KMS-11 (cell line): Measurements from ENCODE around the gene CABS1.

Experiments
- H2AFZ ChIP-seq: fragments of 200-600 bp; sonication (generic); 2 replicates; pipeline ENCODE4 v1.6.1; 2016; ENCODE audit warnings: antibody characterized with exemption, mixed run types, low read depth
- H3K27ac ChIP-seq: fragments of 200-600 bp; sonication (generic); 2 replicates; pipeline ENCODE4 v1.6.1; 2016; ENCODE audit warnings: mild to moderate bottlenecking, mixed run types
- H3K27me3 ChIP-seq: fragments of 200-600 bp; sonication (generic); 2 replicates; pipeline ENCODE4 v1.6.1; 2017; ENCODE audit warnings: mild to moderate bottlenecking, low read depth, mixed run types, moderate library complexity; ENCODE audit not compliant: insufficient read depth
- H3K36me3 ChIP-seq: fragments of 200-600 bp; sonication (generic); 2 replicates; pipeline ENCODE4 v1.6.1; 2017; ENCODE audit warnings: mild to moderate bottlenecking, mixed run types; ENCODE audit not compliant: insufficient read depth
- H3K4me1 ChIP-seq: fragments of 200-600 bp; sonication (generic); 2 replicates; pipeline ENCODE4 v1.6.1; 2016; ENCODE audit warnings: mild to moderate bottlenecking, low read depth, mixed run types; ENCODE audit not compliant: poor library complexity, severe bottlenecking
- H3K4me2 ChIP-seq: fragments of 200-600 bp; sonication (generic); 2 replicates; pipeline ENCODE4 v1.7.0; 2016; ENCODE audit warnings: mild to moderate bottlenecking, mixed run types
- H3K4me3 ChIP-seq: fragments of 200-600 bp; sonication (generic); IDR thresholded peaks from 2 replicates; pipeline ENCODE4 v1.6.1; 2017; ENCODE audit warnings: low read depth, low read length, mixed read lengths; ENCODE audit not compliant: insufficient read depth
- H3K79me2 ChIP-seq: fragments of 200-600 bp; sonication (generic); 2 replicates; pipeline ENCODE4 v1.6.1; 2016; ENCODE audit warnings: low read depth, mixed run types; ENCODE audit not compliant: insufficient read depth
- H3K9ac ChIP-seq: fragments of 200-600 bp; sonication (generic); 2 replicates; pipeline ENCODE4 v1.6.1; 2016; ENCODE audit warnings: mild to moderate bottlenecking, mixed run types
- H4K20me1 ChIP-seq: fragments of 200-600 bp; sonication (generic); 2 replicates; pipeline ENCODE4 v1.6.1; 2016; ENCODE audit warnings: mild to moderate bottlenecking, mixed run types; ENCODE audit not compliant: insufficient read depth
- CTCF ChIP-seq: fragments of 200-600 bp; sonication (generic); conservative IDR thresholded peaks from 2 replicates; pipeline ENCODE4 v1.6.1; 2017; ENCODE audit warnings: low read depth, mild to moderate bottlenecking, antibody characterized with exemption, low read length, moderate library complexity, mixed read lengths

CABS1 gene

GRCh38 chr4:70372760-70373159 is 38.0 kb downstream of the CABS1 start:
- no peak overlapping the region for H3K9ac ChIP-seq
- no peaks in the 10 kb centered on the region for H3K79me2 ChIP-seq
- no peak overlapping the region for H3K27ac ChIP-seq

GRCh38 chr4:70380578-70380977 is 45.8 kb downstream of the CABS1 start:
- Histone ChIP-seq H3K36me3 (no peaks in the 10 kb centered on the region), H2AFZ (no peak overlapping the region), H3K4me1 (no peaks in the 10 kb centered on the region), H3K9ac (no peak overlapping the region), H3K4me2 (no peak overlapping the region), H3K27ac (no peak overlapping the region), H3K27me3 (no peaks in the 10 kb centered on the region), H4K20me1 (no peaks in the 10 kb centered on the region), H3K79me2 (no peaks in the 10 kb centered on the region), H3K4me3 (no peak overlapping the region)
- TF ChIP-seq CTCF, result no peak

More at GRCh38 chr4:70372760-70373159, 38.0 kb downstream of the CABS1 start:
- Histone ChIP-seq H3K4me1 (no peaks in the 10 kb centered on the region), H3K27me3 (no peaks in the 10 kb centered on the region), H3K4me2 (no peak overlapping the region), H2AFZ (no peak overlapping the region), H3K36me3 (no peaks in the 10 kb centered on the region), H3K4me3 (no peak overlapping the region), H4K20me1 (no peaks in the 10 kb centered on the region)
- TF ChIP-seq CTCF, result no peak

- Histone ChIP-seq H3K4me2 (no peak within 1 kb of the TSS), H3K9ac (no peak within 1 kb of the TSS), H2AFZ (no peak within 1 kb of the TSS), H3K4me1 (peaks cover 12% of the 10 kb centered on the region), H3K79me2 (no peaks in the 10 kb centered on the region), H4K20me1 (no peaks in the 10 kb centered on the region), H3K27ac (no peak within 1 kb of the TSS), H3K36me3 (no peaks in the 10 kb centered on the region), H3K4me3 (no peak within 1 kb of the TSS), H3K27me3 (no peaks in the 10 kb centered on the region)
- no peak for TF ChIP-seq CTCF
Observed at GRCh38 chr4:70382691-70383181, 48.0 kb downstream of the CABS1 start, which contains the start of gene SMR3B. Gene SMR3B (plus strand): TSS chr4:70383131. CDS start chr4:70384511, 1,380 bp downstream.
